Panc1 (cell line): ENCODE results near the gene TMX4. TPM values are rescaled to one million over a fixed set of nuclear protein-coding genes. Genes with fewer than 3 reads are reported as not detected.

Experiments
- ATAC-seq: fragments of 200-7000 bp; cut with Tn5 transposase; 2 replicates; pipeline ENCODE4 v1.9.1; 2020; ENCODE audit warnings: mild to moderate bottlenecking, moderate library complexity
- BruUV-seq: library from RNA; stranded (reverse); fragments of 400-500 nt; replicated peaks from 2 replicates; lab custom pipeline; 2021; lab: Mats Ljungman, UMichigan
- CTCF ChIA-PET: fragments of 300-600 bp; sonication (Branson Sonifier 250); formaldehyde crosslinking; loops from one replicate; lab custom pipeline; 2022; ENCODE audit warnings: antibody characterized with exemption; lab: Charles Lee
- POLR2A ChIA-PET: fragments of 300-600 bp; sonication (Branson Sonifier 250); formaldehyde crosslinking; loops from one replicate; lab custom pipeline; 2022; ENCODE audit warnings: antibody characterized with exemption; lab: Charles Lee
- DNase-seq: peaks from one replicate; pipeline ENCODE4 v3.0.0-alpha.2; 2010; ENCODE audit warnings: low read depth, low spot score
- H3K27ac ChIP-seq: 2 replicates; pipeline ENCODE4 v1.5.1; 2011; ENCODE audit warnings: mild to moderate bottlenecking, low read length, inconsistent platforms
- H3K27me3 ChIP-seq: fragments of 200-500 bp; sonication (Bioruptor generic); 2 replicates; pipeline ENCODE4 v1.6.0; 2014; ENCODE audit warnings: low read length, inconsistent platforms; ENCODE audit not compliant: control insufficient read depth, insufficient read depth
- H3K36me3 ChIP-seq: fragments of 200-500 bp; sonication (Bioruptor generic); 2 replicates; pipeline ENCODE4 v1.5.1; 2014; ENCODE audit warnings: inconsistent platforms, mild to moderate bottlenecking, low read length, moderate library complexity; ENCODE audit not compliant: control insufficient read depth, insufficient read depth
- H3K4me1 ChIP-seq: 2 replicates; pipeline ENCODE4 v1.5.1; 2011; ENCODE audit warnings: inconsistent platforms, mild to moderate bottlenecking, low read length, moderate library complexity; ENCODE audit not compliant: control insufficient read depth, insufficient read depth
- H3K4me3 ChIP-seq, 2 experiments: 2 replicates each; pipeline ENCODE4 v1.5.1; 2011 to 2012; ENCODE audit warnings: low read depth in 2 of 2, low read length in 2 of 2, mild to moderate bottlenecking in 2 of 2, inconsistent platforms in 1 of 2, moderate library complexity in 1 of 2
- H3K9me3 ChIP-seq: fragments of 200-500 bp; sonication (Bioruptor generic); 2 replicates; pipeline ENCODE4 v1.5.1; 2014; ENCODE audit warnings: low read depth, mild to moderate bottlenecking, inconsistent platforms, low read length, moderate library complexity; ENCODE audit not compliant: control insufficient read depth, insufficient read depth
- POLR2AphosphoS5 ChIP-seq: IDR thresholded peaks from 2 replicates; pipeline ENCODE4 v1.6.1; 2012; ENCODE audit warnings: mild to moderate bottlenecking, low read depth, low read length, moderate library complexity
- SIN3A ChIP-seq: IDR thresholded peaks from 2 replicates; pipeline ENCODE4 v1.6.1; 2012; ENCODE audit warnings: low read depth, mild to moderate bottlenecking, low read length, moderate library complexity, borderline replicate concordance; ENCODE audit not compliant: insufficient read depth
- TCF7L2 ChIP-seq: IDR thresholded peaks from 2 replicates; pipeline ENCODE4 v1.6.1; 2011; ENCODE audit warnings: mild to moderate bottlenecking, low read depth, low read length, inconsistent platforms
- in situ Hi-C: cut with HindIII; loops from 2 replicates; pipeline ENCODE4 v1.10.0; 2016; ENCODE audit warnings: low sequenced_read_pairs, low pct_unique_long_range_greater_than_20kb
- intact Hi-C: fragments of 100-400 bp; cut with micrococcal nuclease; formaldehyde crosslinking; loops from one replicate; pipeline ENCODE4 v1.10.0; 2022; ENCODE audit not compliant: unreplicated experiment
- total RNA-seq: library from RNA; stranded (reverse); gene quantifications from one replicate; pipeline ENCODE4 v1.2.1, GENCODE V29; 2021; ENCODE audit not compliant: unreplicated experiment
- TF ChIP-seq, protein P1 (sequence below), 2 experiments: IDR thresholded peaks; 2 replicates each; pipeline ENCODE4 v1.6.1; 2011 to 2012; ENCODE audit warnings: low read depth in 2 of 2, control low read depth in 1 of 2, low read length in 1 of 2, mild to moderate bottlenecking in 1 of 2, moderate library complexity in 1 of 2; ENCODE audit not compliant: insufficient read depth in 1 of 2
- TF ChIP-seq, protein P2 (sequence below): fragments of 450-650 bp; IDR thresholded peaks from 2 replicates; pipeline ENCODE4 v1.5.1; 2017; ENCODE audit warnings: mild to moderate bottlenecking

TMX4 gene
- total RNA-seq, 1 experiment from 2014 or later, result 34.6 TPM

DNA sequence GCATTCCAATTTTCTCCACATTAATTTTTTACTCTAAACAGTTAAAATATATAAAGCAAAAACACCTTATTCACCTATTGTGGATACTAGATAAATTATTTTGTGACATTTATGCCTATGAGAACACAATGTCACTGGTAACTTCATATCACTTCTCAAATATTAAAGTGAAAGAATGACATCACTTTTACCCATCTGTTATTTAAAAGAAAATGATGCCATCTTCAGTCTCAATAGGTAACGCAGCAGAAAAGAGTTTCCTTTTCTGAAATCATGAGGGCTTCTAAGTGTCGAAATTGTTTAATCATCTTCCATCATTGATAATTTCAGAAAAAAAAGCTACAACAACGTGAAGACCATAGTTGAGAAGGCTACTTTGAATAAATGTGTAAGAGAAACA is 82.2 kb downstream of the TMX4 start:
- no peak overlapping the region for H3K4me3 ChIP-seq
- intact Hi-C loops, result loop anchor here (2.0 kb wide), 1 partner anchor 785 kb away; no protein-coding TSS in a partner anchor
- H3K27ac ChIP-seq, result no peak overlapping the region
- ATAC-seq (no peak), DNase-seq (no peak)
- H3K27me3 ChIP-seq, result no peaks in the 10 kb centered on the region
- TF ChIP-seq TCF7L2 (no peak), POLR2AphosphoS5 (no peak)
- TF ChIP-seq, protein P1, sequence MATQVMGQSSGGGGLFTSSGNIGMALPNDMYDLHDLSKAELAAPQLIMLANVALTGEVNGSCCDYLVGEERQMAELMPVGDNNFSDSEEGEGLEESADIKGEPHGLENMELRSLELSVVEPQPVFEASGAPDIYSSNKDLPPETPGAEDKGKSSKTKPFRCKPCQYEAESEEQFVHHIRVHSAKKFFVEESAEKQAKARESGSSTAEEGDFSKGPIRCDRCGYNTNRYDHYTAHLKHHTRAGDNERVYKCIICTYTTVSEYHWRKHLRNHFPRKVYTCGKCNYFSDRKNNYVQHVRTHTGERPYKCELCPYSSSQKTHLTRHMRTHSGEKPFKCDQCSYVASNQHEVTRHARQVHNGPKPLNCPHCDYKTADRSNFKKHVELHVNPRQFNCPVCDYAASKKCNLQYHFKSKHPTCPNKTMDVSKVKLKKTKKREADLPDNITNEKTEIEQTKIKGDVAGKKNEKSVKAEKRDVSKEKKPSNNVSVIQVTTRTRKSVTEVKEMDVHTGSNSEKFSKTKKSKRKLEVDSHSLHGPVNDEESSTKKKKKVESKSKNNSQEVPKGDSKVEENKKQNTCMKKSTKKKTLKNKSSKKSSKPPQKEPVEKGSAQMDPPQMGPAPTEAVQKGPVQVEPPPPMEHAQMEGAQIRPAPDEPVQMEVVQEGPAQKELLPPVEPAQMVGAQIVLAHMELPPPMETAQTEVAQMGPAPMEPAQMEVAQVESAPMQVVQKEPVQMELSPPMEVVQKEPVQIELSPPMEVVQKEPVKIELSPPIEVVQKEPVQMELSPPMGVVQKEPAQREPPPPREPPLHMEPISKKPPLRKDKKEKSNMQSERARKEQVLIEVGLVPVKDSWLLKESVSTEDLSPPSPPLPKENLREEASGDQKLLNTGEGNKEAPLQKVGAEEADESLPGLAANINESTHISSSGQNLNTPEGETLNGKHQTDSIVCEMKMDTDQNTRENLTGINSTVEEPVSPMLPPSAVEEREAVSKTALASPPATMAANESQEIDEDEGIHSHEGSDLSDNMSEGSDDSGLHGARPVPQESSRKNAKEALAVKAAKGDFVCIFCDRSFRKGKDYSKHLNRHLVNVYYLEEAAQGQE (IDR thresholded peaks at IDR 0.05; ENCODE audit: insufficient read depth in 1 of 2, low read depth in 2 of 2, low read length in 1 of 2), result no peak
- no peaks in the 10 kb centered on the region for H3K4me1 ChIP-seq
- in situ Hi-C loops, result no loop called here
- H3K9me3 ChIP-seq, result no peaks in the 10 kb centered on the region
- H3K36me3 ChIP-seq, result no peaks in the 10 kb centered on the region
- ChIA-PET POLR2A (no interaction called here), CTCF (interaction anchor here (0.8 to 2.0 kb wide), 2 partner anchors 106 to 785 kb away, joined by 3 to 34 read pairs; no protein-coding TSS in a partner anchor)
- BruUV-seq, result no TSS peak

DNA sequence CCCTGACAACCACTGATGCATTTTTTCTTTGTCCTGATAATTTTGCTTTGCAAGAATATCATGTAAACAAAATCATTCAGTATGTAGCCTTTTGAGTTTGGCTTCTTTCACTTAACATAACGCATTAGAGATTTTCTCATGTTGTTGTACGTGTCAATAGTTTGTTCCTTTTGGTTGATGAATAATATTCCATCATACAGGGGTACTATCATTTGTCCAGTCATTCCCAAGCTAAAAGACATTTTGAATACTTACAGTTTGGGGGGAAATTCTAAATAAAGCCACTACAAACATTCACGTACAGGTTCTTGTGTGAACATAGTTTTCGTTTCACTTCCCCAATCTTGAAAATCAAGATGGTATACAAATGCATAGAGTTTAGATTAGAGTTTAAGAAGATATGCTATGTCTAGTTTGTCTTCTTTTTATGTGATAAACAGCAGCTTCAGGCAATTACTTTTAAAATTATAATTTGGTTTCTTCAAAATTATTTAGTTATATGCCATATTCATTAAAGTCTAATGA is 84.5 kb downstream of the TMX4 start:
- in situ Hi-C loops (no loop called here), intact Hi-C loops (no loop called here)
- no TSS peak for BruUV-seq
- ATAC-seq (no peak), DNase-seq (no peak)
- H3K27me3 ChIP-seq, result no peaks in the 10 kb centered on the region
- H3K4me1 ChIP-seq, result no peaks in the 10 kb centered on the region
- H3K36me3 ChIP-seq, result no peaks in the 10 kb centered on the region
- POLR2A ChIA-PET, result no interaction called here
- no peak overlapping the region for H3K4me3 ChIP-seq
- no peak overlapping the region for H3K27ac ChIP-seq
- no peaks in the 10 kb centered on the region for H3K9me3 ChIP-seq
- TF ChIP-seq POLR2AphosphoS5, result no peak
- CTCF ChIA-PET, result interaction anchor here (2.0 kb wide), 1 partner anchor 787 kb away, joined by 34 read pairs; no protein-coding TSS in a partner anchor

DNA sequence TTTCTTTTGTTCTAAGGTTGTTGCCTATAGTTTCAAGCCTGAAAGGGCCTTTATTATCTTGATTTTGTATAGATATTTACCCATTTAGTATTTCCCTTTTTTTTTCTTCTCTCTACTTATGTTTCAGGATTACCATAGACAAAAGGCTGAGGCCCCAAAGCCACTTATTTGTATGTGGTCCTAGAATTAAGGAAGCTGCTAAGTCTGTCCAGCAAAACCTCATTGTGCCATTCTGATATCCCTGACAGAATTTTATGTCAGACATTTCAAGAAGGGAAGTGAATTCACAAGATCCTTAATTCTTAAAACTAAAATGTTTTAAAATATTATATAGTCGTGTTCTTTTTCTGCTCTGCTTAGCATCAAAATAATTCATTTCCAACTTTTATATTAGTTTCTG is 86.2 kb downstream of the TMX4 start:
- Histone ChIP-seq H3K27me3 (no peaks in the 10 kb centered on the region), H3K4me1 (no peaks in the 10 kb centered on the region), H3K4me3 (no peak overlapping the region), H3K27ac (no peak overlapping the region), H3K9me3 (no peaks in the 10 kb centered on the region), H3K36me3 (no peaks in the 10 kb centered on the region)
- POLR2A ChIA-PET, result no interaction called here
- DNase-seq, result no peak
- in situ Hi-C loops, result no loop called here
- no peak for ATAC-seq
- CTCF ChIA-PET, result no interaction called here
- intact Hi-C loops, result no loop called here
- TF ChIP-seq, protein P1 (IDR thresholded peaks at IDR 0.05; ENCODE audit: insufficient read depth in 1 of 2, low read depth in 2 of 2, low read length in 1 of 2), result no peak
- TF ChIP-seq POLR2AphosphoS5, result no peak
- TF ChIP-seq, protein P2, sequence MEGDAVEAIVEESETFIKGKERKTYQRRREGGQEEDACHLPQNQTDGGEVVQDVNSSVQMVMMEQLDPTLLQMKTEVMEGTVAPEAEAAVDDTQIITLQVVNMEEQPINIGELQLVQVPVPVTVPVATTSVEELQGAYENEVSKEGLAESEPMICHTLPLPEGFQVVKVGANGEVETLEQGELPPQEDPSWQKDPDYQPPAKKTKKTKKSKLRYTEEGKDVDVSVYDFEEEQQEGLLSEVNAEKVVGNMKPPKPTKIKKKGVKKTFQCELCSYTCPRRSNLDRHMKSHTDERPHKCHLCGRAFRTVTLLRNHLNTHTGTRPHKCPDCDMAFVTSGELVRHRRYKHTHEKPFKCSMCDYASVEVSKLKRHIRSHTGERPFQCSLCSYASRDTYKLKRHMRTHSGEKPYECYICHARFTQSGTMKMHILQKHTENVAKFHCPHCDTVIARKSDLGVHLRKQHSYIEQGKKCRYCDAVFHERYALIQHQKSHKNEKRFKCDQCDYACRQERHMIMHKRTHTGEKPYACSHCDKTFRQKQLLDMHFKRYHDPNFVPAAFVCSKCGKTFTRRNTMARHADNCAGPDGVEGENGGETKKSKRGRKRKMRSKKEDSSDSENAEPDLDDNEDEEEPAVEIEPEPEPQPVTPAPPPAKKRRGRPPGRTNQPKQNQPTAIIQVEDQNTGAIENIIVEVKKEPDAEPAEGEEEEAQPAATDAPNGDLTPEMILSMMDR, result no peak
- no peak for TF ChIP-seq SIN3A
- TF ChIP-seq TCF7L2, result no peak
- no TSS peak for BruUV-seq
